ENCODE measurements around the gene KIAA2012. TPM values are rescaled to one million over a fixed set of nuclear protein-coding genes. Genes with fewer than 3 reads are reported as not detected.

The KIAA2012 gene
- total RNA-seq, 1 experiment from 2014 or later = not detected

DNA sequence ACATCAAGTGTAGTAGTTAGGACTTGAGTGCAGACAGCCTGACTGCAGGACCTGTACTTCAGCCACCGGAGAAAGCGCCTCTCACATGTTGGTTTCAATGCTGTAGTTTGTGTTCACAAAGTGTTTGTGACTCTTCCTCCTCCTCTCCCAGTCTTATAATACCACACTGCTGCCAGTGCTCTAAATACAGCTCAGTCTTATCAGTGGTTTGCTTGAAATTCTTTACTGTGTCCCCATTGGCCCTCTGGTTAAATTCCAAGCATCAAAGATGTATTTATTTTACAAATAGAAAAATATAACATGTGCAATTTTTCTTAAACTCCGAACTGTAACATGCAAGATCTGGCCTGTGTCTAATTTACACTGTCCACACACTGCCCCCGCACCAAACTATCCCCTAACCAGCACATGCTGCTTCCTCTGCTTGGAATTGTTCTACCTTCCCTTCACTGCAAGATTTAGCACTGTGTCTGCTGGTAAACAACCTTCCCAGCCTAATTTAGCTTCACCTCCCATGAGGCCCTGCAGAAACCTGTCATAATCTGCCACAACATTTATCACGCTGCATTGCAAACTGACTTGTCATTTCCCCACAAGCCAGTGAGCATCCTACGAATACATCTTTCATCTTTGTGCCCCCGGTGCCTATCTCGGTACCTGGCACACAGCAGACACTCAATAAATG is 88.2 kb downstream of the KIAA2012 start:
- Mint-ChIP-seq H3K27me3 (ENCODE audit: unreplicated experiment) (no peaks in the 10 kb centered on the region), H3K36me3 (ENCODE audit: insufficient read depth, unreplicated experiment) (no peaks in the 10 kb centered on the region), H3K9me3 (ENCODE audit: low read depth, unreplicated experiment) (no peaks in the 10 kb centered on the region), H3K27ac (ENCODE audit: unreplicated experiment) (no peak overlapping the region), H3K4me1 (ENCODE audit: low read depth, unreplicated experiment) (no peaks in the 10 kb centered on the region), H3K4me3 (ENCODE audit: low read depth, unreplicated experiment) (no peak overlapping the region)
- no peak for DNase-seq
- intact Hi-C loops (cut with micrococcal nuclease; ENCODE audit: unreplicated experiment) = no loop called here
- TF ChIP-seq, protein P1, sequence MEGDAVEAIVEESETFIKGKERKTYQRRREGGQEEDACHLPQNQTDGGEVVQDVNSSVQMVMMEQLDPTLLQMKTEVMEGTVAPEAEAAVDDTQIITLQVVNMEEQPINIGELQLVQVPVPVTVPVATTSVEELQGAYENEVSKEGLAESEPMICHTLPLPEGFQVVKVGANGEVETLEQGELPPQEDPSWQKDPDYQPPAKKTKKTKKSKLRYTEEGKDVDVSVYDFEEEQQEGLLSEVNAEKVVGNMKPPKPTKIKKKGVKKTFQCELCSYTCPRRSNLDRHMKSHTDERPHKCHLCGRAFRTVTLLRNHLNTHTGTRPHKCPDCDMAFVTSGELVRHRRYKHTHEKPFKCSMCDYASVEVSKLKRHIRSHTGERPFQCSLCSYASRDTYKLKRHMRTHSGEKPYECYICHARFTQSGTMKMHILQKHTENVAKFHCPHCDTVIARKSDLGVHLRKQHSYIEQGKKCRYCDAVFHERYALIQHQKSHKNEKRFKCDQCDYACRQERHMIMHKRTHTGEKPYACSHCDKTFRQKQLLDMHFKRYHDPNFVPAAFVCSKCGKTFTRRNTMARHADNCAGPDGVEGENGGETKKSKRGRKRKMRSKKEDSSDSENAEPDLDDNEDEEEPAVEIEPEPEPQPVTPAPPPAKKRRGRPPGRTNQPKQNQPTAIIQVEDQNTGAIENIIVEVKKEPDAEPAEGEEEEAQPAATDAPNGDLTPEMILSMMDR (IDR thresholded peaks at IDR 0.05; ENCODE audit: unreplicated experiment) = no peak
- no TSS peak for BruUV-seq (replicated peaks)
- CTCF ChIA-PET = no interaction called here

DNA sequence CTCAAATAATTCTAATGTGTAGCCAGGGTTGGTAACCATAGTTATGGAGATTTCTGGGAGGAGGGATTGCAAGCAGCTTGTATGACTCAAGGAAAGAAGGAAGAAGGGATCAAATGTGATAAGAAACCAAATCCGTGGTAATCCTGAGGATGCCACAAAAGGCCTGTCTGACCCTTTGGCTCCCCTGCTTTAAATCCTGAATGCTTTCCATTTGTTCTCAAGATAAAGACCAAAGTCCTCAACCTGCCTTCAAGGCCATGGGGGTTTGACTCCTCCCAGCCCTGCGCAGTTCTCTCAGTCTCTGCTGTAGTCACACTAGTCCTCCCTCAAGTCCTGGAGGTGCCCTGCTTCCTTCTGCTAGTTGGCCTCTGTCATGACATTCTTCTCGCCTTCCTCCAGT is 91.4 kb downstream of the KIAA2012 start:
- no TSS peak for BruUV-seq (replicated peaks)
- intact Hi-C loops (cut with micrococcal nuclease; ENCODE audit: unreplicated experiment) = no loop called here
- DNase-seq = no peak
- no peaks in the 10 kb centered on the region for H3K4me1 Mint-ChIP-seq (ENCODE audit: low read depth, unreplicated experiment)
- no peak overlapping the region for H3K4me3 Mint-ChIP-seq (ENCODE audit: low read depth, unreplicated experiment)
- H3K27me3 Mint-ChIP-seq (ENCODE audit: unreplicated experiment) = no peaks in the 10 kb centered on the region
- CTCF ChIA-PET = no interaction called here
- no peaks in the 10 kb centered on the region for H3K9me3 Mint-ChIP-seq (ENCODE audit: low read depth, unreplicated experiment)
- H3K36me3 Mint-ChIP-seq (ENCODE audit: insufficient read depth, unreplicated experiment) = no peaks in the 10 kb centered on the region
- no peak overlapping the region for H3K27ac Mint-ChIP-seq (ENCODE audit: unreplicated experiment)
- TF ChIP-seq, protein P1 (IDR thresholded peaks at IDR 0.05; ENCODE audit: unreplicated experiment) = no peak

DNA sequence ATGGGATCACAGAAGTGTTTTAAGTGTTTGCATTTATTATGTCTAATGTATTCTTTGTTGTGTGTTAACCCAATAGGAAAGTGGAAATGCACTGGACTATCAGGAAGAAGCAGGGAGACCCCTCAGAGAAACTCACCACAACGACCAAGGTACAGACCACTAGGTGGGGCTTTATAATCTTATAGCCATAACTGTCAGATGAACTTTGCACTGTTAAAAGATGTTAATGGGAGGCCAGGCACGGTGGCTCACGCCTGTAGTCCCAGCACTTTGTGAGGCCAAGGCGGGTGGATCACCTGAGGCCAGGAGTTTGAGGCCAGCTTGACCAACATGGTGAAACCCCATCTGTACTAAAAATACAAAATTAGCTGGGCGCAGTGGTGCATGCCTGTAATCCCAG is 92.2 kb downstream of the KIAA2012 start:
- Mint-ChIP-seq H3K9me3 (ENCODE audit: low read depth, unreplicated experiment) (no peaks in the 10 kb centered on the region), H3K27me3 (ENCODE audit: unreplicated experiment) (no peaks in the 10 kb centered on the region), H3K4me3 (ENCODE audit: low read depth, unreplicated experiment) (no peak overlapping the region), H3K36me3 (ENCODE audit: insufficient read depth, unreplicated experiment) (no peaks in the 10 kb centered on the region), H3K27ac (ENCODE audit: unreplicated experiment) (no peak overlapping the region), H3K4me1 (ENCODE audit: low read depth, unreplicated experiment) (no peaks in the 10 kb centered on the region)
- CTCF ChIA-PET = no interaction called here
- TF ChIP-seq, protein P1 (IDR thresholded peaks at IDR 0.05; ENCODE audit: unreplicated experiment) = no peak
- BruUV-seq (replicated peaks) = no TSS peak
- intact Hi-C loops (cut with micrococcal nuclease; ENCODE audit: unreplicated experiment) = no loop called here
- DNase-seq = no peak

DNA sequence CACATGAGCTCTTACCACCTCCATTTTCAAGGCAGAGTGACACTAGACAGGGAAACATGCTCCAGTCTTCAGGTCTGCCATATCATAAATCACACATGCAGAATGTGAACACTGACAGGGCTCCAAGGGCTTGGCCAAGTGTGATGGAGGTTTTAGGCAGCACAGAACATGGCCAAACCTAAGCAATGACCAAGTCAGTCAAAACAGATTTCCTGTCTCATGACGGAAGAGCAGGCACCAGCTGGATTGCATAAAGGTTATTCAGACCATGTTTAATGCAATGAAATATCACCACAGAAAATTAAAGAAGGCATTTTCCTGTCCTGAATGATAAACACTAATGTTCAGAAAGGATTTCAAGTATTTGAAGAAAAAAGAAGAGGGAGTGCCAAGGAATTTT is 92.9 kb downstream of the KIAA2012 start:
- intact Hi-C loops (cut with micrococcal nuclease; ENCODE audit: unreplicated experiment) = no loop called here
- CTCF ChIA-PET = no interaction called here
- H3K9me3 Mint-ChIP-seq (ENCODE audit: low read depth, unreplicated experiment) = no peaks in the 10 kb centered on the region
- H3K27me3 Mint-ChIP-seq (ENCODE audit: unreplicated experiment) = no peaks in the 10 kb centered on the region
- no TSS peak for BruUV-seq (replicated peaks)
- H3K4me1 Mint-ChIP-seq (ENCODE audit: low read depth, unreplicated experiment) = no peaks in the 10 kb centered on the region
- no peaks in the 10 kb centered on the region for H3K36me3 Mint-ChIP-seq (ENCODE audit: insufficient read depth, unreplicated experiment)
- TF ChIP-seq, protein P1 (IDR thresholded peaks at IDR 0.05; ENCODE audit: unreplicated experiment) = no peak
- H3K27ac Mint-ChIP-seq (ENCODE audit: unreplicated experiment) = no peak overlapping the region
- DNase-seq = no peak
- no peak overlapping the region for H3K4me3 Mint-ChIP-seq (ENCODE audit: low read depth, unreplicated experiment)

Data from Calu3 (cell line).